Measurements from ENCODE around the gene RMND5B.

The RMND5B gene

GRCh38 chr5:178143901-178144300 is 13.1 kb downstream of the RMND5B start:
- Histone ChIP-seq H3K4me2 (ENCODE audit: low read length) (no peak overlapping the region), H3K4me3 (ENCODE audit: low read length) (no peak overlapping the region), H3K27me3 (ENCODE audit: control insufficient read depth, low read length) (no peaks in the 10 kb centered on the region), H3K36me3 (ENCODE audit: control insufficient read depth, low read length) (peaks cover 85% of the 10 kb centered on the region), H3K9me2 (replicated peaks; ENCODE audit: control insufficient read depth, low read length) (no peaks in the 10 kb centered on the region), H3K4me1 (ENCODE audit: control insufficient read depth, low read length) (no peaks in the 10 kb centered on the region), H3K9me3 (ENCODE audit: control insufficient read depth, insufficient read depth, low read length) (no peaks in the 10 kb centered on the region), H3K79me2 (ENCODE audit: control insufficient read depth, low read length) (peaks cover 2% of the 10 kb centered on the region; the same call in 1 of the 2 replicates), H3F3A (ENCODE audit: control insufficient read depth, insufficient read depth) (peaks cover 17% of the 10 kb centered on the region), H3K27ac (ENCODE audit: low read depth, low read length) (no peak overlapping the region), H4K20me1 (ENCODE audit: control insufficient read depth, insufficient read depth, low read depth, low read length) (peaks cover 3% of the 10 kb centered on the region; the same call in 1 of the 2 replicates)
- TF ChIP-seq, protein P1, sequence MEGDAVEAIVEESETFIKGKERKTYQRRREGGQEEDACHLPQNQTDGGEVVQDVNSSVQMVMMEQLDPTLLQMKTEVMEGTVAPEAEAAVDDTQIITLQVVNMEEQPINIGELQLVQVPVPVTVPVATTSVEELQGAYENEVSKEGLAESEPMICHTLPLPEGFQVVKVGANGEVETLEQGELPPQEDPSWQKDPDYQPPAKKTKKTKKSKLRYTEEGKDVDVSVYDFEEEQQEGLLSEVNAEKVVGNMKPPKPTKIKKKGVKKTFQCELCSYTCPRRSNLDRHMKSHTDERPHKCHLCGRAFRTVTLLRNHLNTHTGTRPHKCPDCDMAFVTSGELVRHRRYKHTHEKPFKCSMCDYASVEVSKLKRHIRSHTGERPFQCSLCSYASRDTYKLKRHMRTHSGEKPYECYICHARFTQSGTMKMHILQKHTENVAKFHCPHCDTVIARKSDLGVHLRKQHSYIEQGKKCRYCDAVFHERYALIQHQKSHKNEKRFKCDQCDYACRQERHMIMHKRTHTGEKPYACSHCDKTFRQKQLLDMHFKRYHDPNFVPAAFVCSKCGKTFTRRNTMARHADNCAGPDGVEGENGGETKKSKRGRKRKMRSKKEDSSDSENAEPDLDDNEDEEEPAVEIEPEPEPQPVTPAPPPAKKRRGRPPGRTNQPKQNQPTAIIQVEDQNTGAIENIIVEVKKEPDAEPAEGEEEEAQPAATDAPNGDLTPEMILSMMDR (IDR thresholded peaks at IDR 0.05; ENCODE audit: low read depth, low read length, poor library complexity, severe bottlenecking): no peak
- no peak for TF ChIP-seq EZH2phosphoT487 (IDR thresholded peaks at IDR 0.05; ENCODE audit: borderline replicate concordance, low read length)

- Histone ChIP-seq H3K79me2 (ENCODE audit: control insufficient read depth, low read length) (peaks cover 9% of the 10 kb centered on the region), H3F3A (ENCODE audit: control insufficient read depth, insufficient read depth) (peaks cover 26% of the 10 kb centered on the region), H3K27me3 (ENCODE audit: control insufficient read depth, low read length) (no peaks in the 10 kb centered on the region), H3K9me2 (replicated peaks; ENCODE audit: control insufficient read depth, low read length) (no peaks in the 10 kb centered on the region), H4K20me1 (ENCODE audit: control insufficient read depth, insufficient read depth, low read depth, low read length) (peaks cover 3% of the 10 kb centered on the region; the same call in 1 of the 2 replicates), H3K27ac (ENCODE audit: low read depth, low read length) (no peak overlapping the region), H3K4me2 (ENCODE audit: low read length) (no peak overlapping the region), H3K4me1 (ENCODE audit: control insufficient read depth, low read length) (peaks cover 5% of the 10 kb centered on the region), H3K36me3 (ENCODE audit: control insufficient read depth, low read length) (peaks cover 92% of the 10 kb centered on the region), H3K9me3 (ENCODE audit: control insufficient read depth, insufficient read depth, low read length) (no peaks in the 10 kb centered on the region), H3K4me3 (ENCODE audit: low read length) (no peak overlapping the region)
- TF ChIP-seq, protein P1 (IDR thresholded peaks at IDR 0.05; ENCODE audit: low read depth, low read length, poor library complexity, severe bottlenecking): peak; percentile 91
- no peak for TF ChIP-seq EZH2phosphoT487 (IDR thresholded peaks at IDR 0.05; ENCODE audit: borderline replicate concordance, low read length)
Measured at GRCh38 chr5:178145965-178146820, 15.4 kb downstream of the RMND5B start.

DNA sequence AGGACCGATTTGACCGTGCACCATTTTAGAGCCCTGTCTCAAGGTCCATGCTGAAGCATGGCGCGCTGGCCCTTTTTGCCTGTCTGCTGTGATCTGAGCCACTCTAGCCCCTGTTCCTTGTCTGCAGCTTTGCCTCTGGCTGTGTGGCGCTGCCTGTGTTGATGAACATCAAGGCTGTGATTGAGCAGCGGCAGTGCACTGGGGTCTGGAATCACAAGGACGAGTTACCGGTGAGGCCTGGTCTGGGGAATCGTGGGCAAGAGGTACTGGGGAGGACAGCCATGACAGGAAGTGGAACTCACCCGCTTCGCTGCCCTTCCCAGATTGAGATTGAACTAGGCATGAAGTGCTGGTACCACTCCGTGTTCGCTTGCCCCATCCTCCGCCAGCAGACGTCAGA is 16.6 kb downstream of the RMND5B start:
- Histone ChIP-seq H3K9me3 (ENCODE audit: control insufficient read depth, insufficient read depth, low read length) (no peaks in the 10 kb centered on the region), H3K4me3 (ENCODE audit: low read length) (no peak overlapping the region), H3K4me2 (ENCODE audit: low read length) (no peak overlapping the region), H3K9me2 (replicated peaks; ENCODE audit: control insufficient read depth, low read length) (no peaks in the 10 kb centered on the region), H3K4me1 (ENCODE audit: control insufficient read depth, low read length) (peaks cover 13% of the 10 kb centered on the region), H3K36me3 (ENCODE audit: control insufficient read depth, low read length) (peaks cover 92% of the 10 kb centered on the region), H3K27ac (ENCODE audit: low read depth, low read length) (no peak overlapping the region), H3K79me2 (ENCODE audit: control insufficient read depth, low read length) (peaks cover 21% of the 10 kb centered on the region), H4K20me1 (ENCODE audit: control insufficient read depth, insufficient read depth, low read depth, low read length) (peaks cover 3% of the 10 kb centered on the region; the same call in 1 of the 2 replicates), H3K27me3 (ENCODE audit: control insufficient read depth, low read length) (no peaks in the 10 kb centered on the region), H3F3A (ENCODE audit: control insufficient read depth, insufficient read depth) (peaks cover 22% of the 10 kb centered on the region)
- no peak for TF ChIP-seq EZH2phosphoT487 (IDR thresholded peaks at IDR 0.05; ENCODE audit: borderline replicate concordance, low read length)
- TF ChIP-seq, protein P1 (IDR thresholded peaks at IDR 0.05; ENCODE audit: low read depth, low read length, poor library complexity, severe bottlenecking): no peak

All from DOHH2 (cell line).